Measurements from ENCODE around the gene RMDN3.

RMDN3 gene

GRCh38 chr15:40762919-40763800, 8.1 kb upstream of the RMDN3 start:
- Histone ChIP-seq H3K27ac (ENCODE audit: low read depth, low read length) (peak overlapping the region; percentile 61; the same call in 1 of the 2 replicates), H3K4me1 (ENCODE audit: control insufficient read depth, insufficient read depth, low read length) (peaks cover 43% of the 10 kb centered on the region), H3K9ac (ENCODE audit: low read length) (peak overlapping the region; percentile 76), H3K27me3 (ENCODE audit: control insufficient read depth, insufficient read depth, low read length) (no peaks in the 10 kb centered on the region), H3K4me3 (ENCODE audit: low read depth, low read length) (peak overlapping the region; percentile 94), H3K36me3 (ENCODE audit: control insufficient read depth, insufficient read depth, low read length) (peaks cover 11% of the 10 kb centered on the region; the same call in 1 of the 2 replicates), H3K9me3 (ENCODE audit: control insufficient read depth, insufficient read depth, low read depth, low read length) (no peaks in the 10 kb centered on the region)

DNA sequence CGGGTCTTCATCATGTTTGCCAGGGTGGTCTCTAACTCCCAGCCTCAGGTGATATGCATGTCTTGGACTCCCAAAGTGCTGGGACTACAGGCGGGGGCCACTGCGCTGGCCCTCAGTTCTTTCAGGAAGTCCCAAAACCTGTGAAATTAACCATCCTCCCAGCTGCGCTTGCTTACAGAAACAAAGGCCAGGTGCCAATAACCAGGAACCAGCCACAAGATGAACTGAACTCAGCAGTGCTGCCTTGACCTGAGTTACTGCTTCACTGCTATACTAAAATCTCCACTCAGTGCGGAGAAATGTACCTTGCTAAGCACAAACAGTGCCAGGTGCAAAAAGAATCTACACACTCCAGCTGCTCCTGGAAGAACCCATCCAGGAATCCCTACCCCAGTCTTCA, 4.9 kb upstream of the RMDN3 start:
- H3K9ac ChIP-seq (ENCODE audit: low read length): no peak overlapping the region
- H3K9me3 ChIP-seq (ENCODE audit: control insufficient read depth, insufficient read depth, low read depth, low read length): no peaks in the 10 kb centered on the region
- no peak overlapping the region for H3K4me3 ChIP-seq (ENCODE audit: low read depth, low read length)
- no peaks in the 10 kb centered on the region for H3K36me3 ChIP-seq (ENCODE audit: control insufficient read depth, insufficient read depth, low read length)
- H3K27ac ChIP-seq (ENCODE audit: low read depth, low read length): no peak overlapping the region
- H3K27me3 ChIP-seq (ENCODE audit: control insufficient read depth, insufficient read depth, low read length): no peaks in the 10 kb centered on the region
- peaks cover 18% of the 10 kb centered on the region for H3K4me1 ChIP-seq (ENCODE audit: control insufficient read depth, insufficient read depth, low read length)

DNA sequence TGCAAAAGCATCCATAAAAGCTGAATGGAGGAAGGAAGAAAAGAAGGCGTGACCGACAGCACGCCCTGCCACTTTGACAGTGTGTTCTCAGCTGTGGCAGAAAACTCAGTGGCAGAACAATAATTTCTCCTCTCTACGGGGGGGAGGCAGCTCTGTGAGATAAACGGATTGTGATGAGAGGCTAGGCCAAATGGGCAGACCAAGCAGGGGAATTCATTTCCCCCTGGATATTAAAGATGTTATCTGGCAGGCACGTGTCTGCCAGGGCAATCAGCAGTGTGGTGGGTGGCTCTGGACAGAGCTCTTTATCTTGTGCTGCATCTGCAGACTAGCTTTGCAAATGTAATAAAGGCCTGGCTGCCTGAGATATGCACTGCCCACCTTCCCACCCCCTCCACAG, 1.9 kb upstream of the RMDN3 start:
- no peaks in the 10 kb centered on the region for H3K9me3 ChIP-seq (ENCODE audit: control insufficient read depth, insufficient read depth, low read depth, low read length)
- no peak overlapping the region for H3K9ac ChIP-seq (ENCODE audit: low read length)
- H3K4me1 ChIP-seq (ENCODE audit: control insufficient read depth, insufficient read depth, low read length): peaks cover 6% of the 10 kb centered on the region; the same call in 1 of the 2 replicates
- no peak overlapping the region for H3K4me3 ChIP-seq (ENCODE audit: low read depth, low read length)
- no peaks in the 10 kb centered on the region for H3K27me3 ChIP-seq (ENCODE audit: control insufficient read depth, insufficient read depth, low read length)
- H3K27ac ChIP-seq (ENCODE audit: low read depth, low read length): no peak overlapping the region
- peaks cover 4% of the 10 kb centered on the region for H3K36me3 ChIP-seq (ENCODE audit: control insufficient read depth, insufficient read depth, low read length)

GRCh38 chr15:40755812-40756208, 756 bp upstream of the RMDN3 start:
- H3K27ac ChIP-seq (ENCODE audit: low read depth, low read length): peak overlapping the region; percentile 92
- H3K27me3 ChIP-seq (ENCODE audit: control insufficient read depth, insufficient read depth, low read length): no peaks in the 10 kb centered on the region
- H3K4me3 ChIP-seq (ENCODE audit: low read depth, low read length): peak overlapping the region; percentile 98
- peaks cover 6% of the 10 kb centered on the region; the same call in 1 of the 2 replicates for H3K4me1 ChIP-seq (ENCODE audit: control insufficient read depth, insufficient read depth, low read length)
- H3K9me3 ChIP-seq (ENCODE audit: control insufficient read depth, insufficient read depth, low read depth, low read length): no peaks in the 10 kb centered on the region
- H3K9ac ChIP-seq (ENCODE audit: low read length): peak overlapping the region; percentile 84
- H3K36me3 ChIP-seq (ENCODE audit: control insufficient read depth, insufficient read depth, low read length): peaks cover 15% of the 10 kb centered on the region

GRCh38 chr15:40754574-40754882, 526 bp downstream of the RMDN3 start:
- Histone ChIP-seq H3K27ac (ENCODE audit: low read depth, low read length) (no peak overlapping the region), H3K9ac (ENCODE audit: low read length) (peak overlapping the region; percentile 80), H3K4me3 (ENCODE audit: low read depth, low read length) (peak overlapping the region; percentile 98), H3K27me3 (ENCODE audit: control insufficient read depth, insufficient read depth, low read length) (no peaks in the 10 kb centered on the region), H3K4me1 (ENCODE audit: control insufficient read depth, insufficient read depth, low read length) (peaks cover 6% of the 10 kb centered on the region; the same call in 1 of the 2 replicates), H3K9me3 (ENCODE audit: control insufficient read depth, insufficient read depth, low read depth, low read length) (no peaks in the 10 kb centered on the region), H3K36me3 (ENCODE audit: control insufficient read depth, insufficient read depth, low read length) (peaks cover 21% of the 10 kb centered on the region)

GRCh38 chr15:40751745-40752144, 3.3 kb downstream of the RMDN3 start:
- Histone ChIP-seq H3K27me3 (ENCODE audit: control insufficient read depth, insufficient read depth, low read length) (no peaks in the 10 kb centered on the region), H3K9ac (ENCODE audit: low read length) (no peak overlapping the region), H3K4me1 (ENCODE audit: control insufficient read depth, insufficient read depth, low read length) (peaks cover 6% of the 10 kb centered on the region; the same call in 1 of the 2 replicates), H3K36me3 (ENCODE audit: control insufficient read depth, insufficient read depth, low read length) (peaks cover 23% of the 10 kb centered on the region), H3K4me3 (ENCODE audit: low read depth, low read length) (no peak overlapping the region), H3K27ac (ENCODE audit: low read depth, low read length) (no peak overlapping the region), H3K9me3 (ENCODE audit: control insufficient read depth, insufficient read depth, low read depth, low read length) (no peaks in the 10 kb centered on the region)

DNA sequence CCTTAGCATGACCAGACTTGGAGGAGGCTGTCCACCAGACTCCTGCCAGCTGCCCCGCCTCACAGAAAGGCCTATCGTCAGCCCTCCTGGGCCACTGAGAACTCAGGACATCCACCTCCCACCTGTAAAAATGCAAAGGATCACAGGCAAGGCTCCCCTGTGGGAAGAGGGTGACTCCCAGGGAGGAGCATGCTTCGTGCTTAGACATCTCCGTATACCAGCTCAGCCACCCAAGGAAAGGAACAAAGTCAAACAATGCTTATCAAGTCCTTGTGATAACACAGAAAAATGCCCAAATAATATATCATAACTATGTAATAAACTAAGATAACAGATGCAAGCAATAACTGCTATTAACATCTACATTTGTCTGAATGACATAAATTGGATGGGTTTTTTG, 4.2 kb downstream of the RMDN3 start:
- no peak overlapping the region for H3K4me3 ChIP-seq (ENCODE audit: low read depth, low read length)
- H3K9me3 ChIP-seq (ENCODE audit: control insufficient read depth, insufficient read depth, low read depth, low read length): no peaks in the 10 kb centered on the region
- no peak overlapping the region for H3K9ac ChIP-seq (ENCODE audit: low read length)
- H3K36me3 ChIP-seq (ENCODE audit: control insufficient read depth, insufficient read depth, low read length): peaks cover 24% of the 10 kb centered on the region
- peaks cover 3% of the 10 kb centered on the region; the same call in 1 of the 2 replicates for H3K4me1 ChIP-seq (ENCODE audit: control insufficient read depth, insufficient read depth, low read length)
- H3K27ac ChIP-seq (ENCODE audit: low read depth, low read length): no peak overlapping the region
- H3K27me3 ChIP-seq (ENCODE audit: control insufficient read depth, insufficient read depth, low read length): no peaks in the 10 kb centered on the region

GRCh38 chr15:40749151-40749630, 5.9 kb downstream of the RMDN3 start:
- Histone ChIP-seq H3K9me3 (ENCODE audit: control insufficient read depth, insufficient read depth, low read depth, low read length) (no peaks in the 10 kb centered on the region), H3K27me3 (ENCODE audit: control insufficient read depth, insufficient read depth, low read length) (no peaks in the 10 kb centered on the region), H3K4me3 (ENCODE audit: low read depth, low read length) (no peak overlapping the region), H3K27ac (ENCODE audit: low read depth, low read length) (no peak overlapping the region), H3K36me3 (ENCODE audit: control insufficient read depth, insufficient read depth, low read length) (peaks cover 37% of the 10 kb centered on the region), H3K9ac (ENCODE audit: low read length) (no peak overlapping the region), H3K4me1 (ENCODE audit: control insufficient read depth, insufficient read depth, low read length) (no peaks in the 10 kb centered on the region)

GRCh38 chr15:40747685-40748631, 7.1 kb downstream of the RMDN3 start:
- Histone ChIP-seq H3K9ac (ENCODE audit: low read length) (no peak overlapping the region), H3K4me3 (ENCODE audit: low read depth, low read length) (no peak overlapping the region), H3K4me1 (ENCODE audit: control insufficient read depth, insufficient read depth, low read length) (no peaks in the 10 kb centered on the region), H3K27ac (ENCODE audit: low read depth, low read length) (no peak overlapping the region), H3K36me3 (ENCODE audit: control insufficient read depth, insufficient read depth, low read length) (peaks cover 49% of the 10 kb centered on the region), H3K9me3 (ENCODE audit: control insufficient read depth, insufficient read depth, low read depth, low read length) (no peaks in the 10 kb centered on the region), H3K27me3 (ENCODE audit: control insufficient read depth, insufficient read depth, low read length) (no peaks in the 10 kb centered on the region)

GRCh38 chr15:40746916-40747418, 8.1 kb downstream of the RMDN3 start:
- Histone ChIP-seq H3K36me3 (ENCODE audit: control insufficient read depth, insufficient read depth, low read length) (peaks cover 52% of the 10 kb centered on the region), H3K27ac (ENCODE audit: low read depth, low read length) (no peak overlapping the region), H3K4me3 (ENCODE audit: low read depth, low read length) (no peak overlapping the region), H3K27me3 (ENCODE audit: control insufficient read depth, insufficient read depth, low read length) (no peaks in the 10 kb centered on the region), H3K9me3 (ENCODE audit: control insufficient read depth, insufficient read depth, low read depth, low read length) (no peaks in the 10 kb centered on the region), H3K9ac (ENCODE audit: low read length) (no peak overlapping the region), H3K4me1 (ENCODE audit: control insufficient read depth, insufficient read depth, low read length) (no peaks in the 10 kb centered on the region)
